ENCODE measurements around the gene SH2D3A. TPM values are rescaled to one million over a fixed set of nuclear protein-coding genes. Genes with fewer than 3 reads are reported as not detected.

Gene SH2D3A
- total RNA-seq, 3 donors from 2014 or later = 24.6 to 27.8 (median 27.4) TPM

DNA sequence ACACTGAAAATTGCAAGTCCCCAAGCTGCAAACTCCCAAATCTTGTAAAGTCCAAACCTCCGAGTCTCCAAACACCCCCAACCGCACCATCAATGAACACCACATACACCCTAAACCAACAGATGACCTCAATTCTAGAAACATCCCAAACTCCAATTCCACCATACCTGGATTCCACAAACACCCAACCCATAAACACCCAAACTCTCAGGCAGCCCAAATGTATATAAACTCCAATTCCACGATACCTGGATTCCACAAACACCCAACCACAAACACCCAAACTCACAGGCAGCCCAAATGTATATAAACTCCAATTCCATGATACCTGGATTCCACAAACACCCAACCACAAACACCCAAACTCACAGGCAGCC is 47.3 kb downstream of the SH2D3A start:
- H3K9me3 Mint-ChIP-seq = no peaks in the 10 kb centered on the region
- DNase-seq (no peak), ATAC-seq (no peak)
- H3K4me1 Mint-ChIP-seq (ENCODE audit: low read depth) = peaks cover 13% of the 10 kb centered on the region
- no peaks in the 10 kb centered on the region for H3K27me3 Mint-ChIP-seq (ENCODE audit: low read depth)
- H3K36me3 Mint-ChIP-seq (ENCODE audit: insufficient read depth) = no peaks in the 10 kb centered on the region
- H3K4me3 Mint-ChIP-seq = no peak overlapping the region

DNA sequence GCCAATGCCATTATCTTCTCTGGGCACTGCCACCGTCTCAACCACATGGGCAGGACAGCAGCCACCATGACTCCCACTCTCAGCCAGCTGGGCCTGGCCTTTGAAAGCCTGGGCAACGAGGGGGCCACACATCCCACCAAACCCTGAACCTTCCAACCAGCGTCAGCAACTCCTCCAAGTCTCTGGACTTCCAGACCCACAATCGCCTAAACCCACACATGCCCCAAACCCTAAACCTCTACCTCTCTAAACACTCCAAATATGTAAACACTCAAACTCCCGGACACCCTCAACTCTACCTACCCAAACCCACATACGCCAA is 47.7 kb downstream of the SH2D3A start:
- ATAC-seq (no peak), DNase-seq (no peak)
- Mint-ChIP-seq H3K9me3 (no peaks in the 10 kb centered on the region), H3K4me1 (ENCODE audit: low read depth) (peaks cover 11% of the 10 kb centered on the region), H3K36me3 (ENCODE audit: insufficient read depth) (no peaks in the 10 kb centered on the region), H3K4me3 (no peak overlapping the region), H3K27me3 (ENCODE audit: low read depth) (no peaks in the 10 kb centered on the region)

GRCh38 chr19:6718741-6719539 is 48.3 kb downstream of the SH2D3A start:
- no peaks in the 10 kb centered on the region for H3K36me3 Mint-ChIP-seq (ENCODE audit: insufficient read depth)
- H3K27me3 Mint-ChIP-seq (ENCODE audit: low read depth) = no peaks in the 10 kb centered on the region
- no peak overlapping the region for H3K4me3 Mint-ChIP-seq
- H3K4me1 Mint-ChIP-seq (ENCODE audit: low read depth) = peaks cover 11% of the 10 kb centered on the region
- no peaks in the 10 kb centered on the region for H3K9me3 Mint-ChIP-seq
- ATAC-seq (peak; percentile 77 to 81), DNase-seq (no peak)

- Mint-ChIP-seq H3K4me1 (ENCODE audit: low read depth) (peaks cover 9% of the 10 kb centered on the region), H3K9me3 (no peaks in the 10 kb centered on the region), H3K27me3 (ENCODE audit: low read depth) (no peaks in the 10 kb centered on the region), H3K4me3 (no peak overlapping the region), H3K36me3 (ENCODE audit: insufficient read depth) (no peaks in the 10 kb centered on the region)
- DNase-seq (no peak), ATAC-seq (peak in 1 of 2 donors; percentile 35)
Measured at GRCh38 chr19:6718111-6718740, 49.0 kb downstream of the SH2D3A start.

DNA sequence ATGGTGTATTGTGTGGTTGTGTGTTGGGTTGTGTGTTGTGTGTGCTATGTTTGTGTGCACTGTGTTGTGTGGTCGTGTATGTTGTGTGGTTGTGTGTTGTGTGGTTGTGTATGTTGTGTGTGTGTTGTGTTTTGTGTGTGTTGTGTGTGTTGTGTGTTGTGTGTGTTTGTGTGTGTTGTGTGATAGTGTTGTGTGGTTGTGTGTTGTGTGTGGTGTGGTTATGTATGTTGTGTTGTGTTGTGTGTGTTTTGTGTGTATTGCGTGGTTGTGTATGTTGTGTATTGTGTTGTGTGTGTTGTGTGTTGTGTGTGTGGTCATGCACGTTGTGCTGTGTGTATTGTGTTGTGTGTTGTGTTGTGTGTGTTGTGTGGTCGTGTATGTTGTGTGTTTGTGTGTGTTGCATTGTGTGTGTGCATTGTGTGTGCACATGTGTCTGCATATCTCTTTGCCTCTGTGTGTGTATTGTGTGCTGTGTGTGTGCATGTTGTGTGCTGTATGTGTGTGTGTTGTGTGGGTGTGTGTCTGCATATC is 49.7 kb downstream of the SH2D3A start:
- Mint-ChIP-seq H3K27me3 (ENCODE audit: low read depth) (peaks cover 1% of the 10 kb centered on the region), H3K36me3 (ENCODE audit: insufficient read depth) (no peaks in the 10 kb centered on the region), H3K4me3 (no peak overlapping the region), H3K4me1 (ENCODE audit: low read depth) (peaks cover 8% of the 10 kb centered on the region), H3K9me3 (no peaks in the 10 kb centered on the region)
- no peak for DNase-seq
- no peak for ATAC-seq

DNA sequence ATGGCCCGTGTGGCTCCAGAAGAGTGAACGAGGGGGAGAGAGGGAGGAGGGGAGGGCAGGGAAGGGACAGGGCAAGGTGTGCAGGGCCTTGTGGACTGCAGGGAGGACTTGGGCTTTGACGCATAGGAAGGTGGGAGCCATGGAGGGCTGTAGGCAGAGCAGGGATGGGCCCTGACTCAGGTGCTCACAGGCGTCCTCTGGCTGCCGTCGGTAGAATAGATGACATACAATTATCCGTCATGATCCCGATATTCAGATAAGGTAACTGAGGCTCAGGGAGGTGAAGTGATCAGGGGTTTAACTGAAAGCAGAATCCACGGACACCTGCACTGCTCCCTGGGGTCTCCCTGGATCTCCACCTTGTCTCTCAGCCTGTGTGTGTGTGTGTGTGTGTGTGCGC is 50.2 kb downstream of the SH2D3A start:
- Mint-ChIP-seq H3K36me3 (ENCODE audit: insufficient read depth) (no peaks in the 10 kb centered on the region), H3K4me3 (no peak overlapping the region), H3K27me3 (ENCODE audit: low read depth) (peaks cover 2% of the 10 kb centered on the region), H3K9me3 (no peaks in the 10 kb centered on the region), H3K4me1 (ENCODE audit: low read depth) (peaks cover 6% of the 10 kb centered on the region)
- DNase-seq (no peak), ATAC-seq (no peak)

GRCh38 chr19:6716610-6716970 is 50.6 kb downstream of the SH2D3A start:
- Mint-ChIP-seq H3K4me3 (no peak overlapping the region), H3K9me3 (no peaks in the 10 kb centered on the region), H3K4me1 (ENCODE audit: low read depth) (peaks cover 3% of the 10 kb centered on the region), H3K36me3 (ENCODE audit: insufficient read depth) (no peaks in the 10 kb centered on the region), H3K27me3 (ENCODE audit: low read depth) (peaks cover 4% of the 10 kb centered on the region)
- DNase-seq (no peak), ATAC-seq (no peak)

DNA sequence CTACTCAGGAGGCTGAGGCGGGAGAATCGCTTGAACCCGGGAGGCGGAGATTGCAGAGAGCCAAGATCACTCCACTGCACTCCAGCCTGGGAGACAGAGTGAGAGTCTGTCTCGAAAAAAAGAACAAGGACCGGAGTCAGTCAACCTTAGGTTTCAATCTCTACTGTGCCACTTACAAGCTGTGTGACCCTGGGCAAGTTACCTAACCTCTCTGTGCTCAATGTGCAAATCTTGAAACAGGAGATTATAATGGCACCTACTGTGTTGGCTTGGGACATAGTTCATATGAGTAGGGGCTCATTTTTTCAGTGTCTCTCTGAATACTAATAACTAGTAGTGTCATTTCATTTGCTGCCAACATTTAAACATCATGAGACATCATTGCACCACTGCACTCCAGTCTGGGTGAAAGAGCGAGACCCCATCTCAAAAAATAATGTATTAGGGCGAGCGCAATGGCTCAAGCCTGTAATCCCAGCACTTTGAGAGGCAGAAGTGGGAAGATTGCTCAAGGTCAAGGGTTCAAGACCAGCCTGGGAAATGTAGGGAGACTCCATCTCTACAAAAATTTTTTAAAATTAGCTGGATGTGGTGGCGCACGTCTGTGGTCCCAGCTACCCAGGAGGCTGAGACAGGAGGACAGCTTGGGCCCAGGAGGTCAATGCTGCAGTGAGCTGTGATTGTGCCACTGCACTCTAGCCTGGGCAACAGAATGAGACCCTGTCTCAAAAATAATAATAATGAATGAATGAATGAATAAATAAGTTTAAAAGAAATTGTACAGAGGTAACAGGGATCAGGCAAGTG is 52.3 kb downstream of the SH2D3A start:
- no peaks in the 10 kb centered on the region for H3K36me3 Mint-ChIP-seq (ENCODE audit: insufficient read depth)
- DNase-seq = no peak
- peaks cover 10% of the 10 kb centered on the region for H3K4me1 Mint-ChIP-seq (ENCODE audit: low read depth)
- H3K27me3 Mint-ChIP-seq (ENCODE audit: low read depth) = peaks cover 19% of the 10 kb centered on the region
- no peak for ATAC-seq
- no peak overlapping the region for H3K4me3 Mint-ChIP-seq
- no peaks in the 10 kb centered on the region for H3K9me3 Mint-ChIP-seq

GRCh38 chr19:6713773-6714692 is 53.2 kb downstream of the SH2D3A start:
- no peak overlapping the region for H3K4me3 Mint-ChIP-seq
- peaks cover 10% of the 10 kb centered on the region for H3K4me1 Mint-ChIP-seq (ENCODE audit: low read depth)
- DNase-seq (no peak), ATAC-seq (no peak)
- H3K9me3 Mint-ChIP-seq = no peaks in the 10 kb centered on the region
- peaks cover 27% of the 10 kb centered on the region for H3K27me3 Mint-ChIP-seq (ENCODE audit: low read depth)
- no peaks in the 10 kb centered on the region for H3K36me3 Mint-ChIP-seq (ENCODE audit: insufficient read depth)

DNA sequence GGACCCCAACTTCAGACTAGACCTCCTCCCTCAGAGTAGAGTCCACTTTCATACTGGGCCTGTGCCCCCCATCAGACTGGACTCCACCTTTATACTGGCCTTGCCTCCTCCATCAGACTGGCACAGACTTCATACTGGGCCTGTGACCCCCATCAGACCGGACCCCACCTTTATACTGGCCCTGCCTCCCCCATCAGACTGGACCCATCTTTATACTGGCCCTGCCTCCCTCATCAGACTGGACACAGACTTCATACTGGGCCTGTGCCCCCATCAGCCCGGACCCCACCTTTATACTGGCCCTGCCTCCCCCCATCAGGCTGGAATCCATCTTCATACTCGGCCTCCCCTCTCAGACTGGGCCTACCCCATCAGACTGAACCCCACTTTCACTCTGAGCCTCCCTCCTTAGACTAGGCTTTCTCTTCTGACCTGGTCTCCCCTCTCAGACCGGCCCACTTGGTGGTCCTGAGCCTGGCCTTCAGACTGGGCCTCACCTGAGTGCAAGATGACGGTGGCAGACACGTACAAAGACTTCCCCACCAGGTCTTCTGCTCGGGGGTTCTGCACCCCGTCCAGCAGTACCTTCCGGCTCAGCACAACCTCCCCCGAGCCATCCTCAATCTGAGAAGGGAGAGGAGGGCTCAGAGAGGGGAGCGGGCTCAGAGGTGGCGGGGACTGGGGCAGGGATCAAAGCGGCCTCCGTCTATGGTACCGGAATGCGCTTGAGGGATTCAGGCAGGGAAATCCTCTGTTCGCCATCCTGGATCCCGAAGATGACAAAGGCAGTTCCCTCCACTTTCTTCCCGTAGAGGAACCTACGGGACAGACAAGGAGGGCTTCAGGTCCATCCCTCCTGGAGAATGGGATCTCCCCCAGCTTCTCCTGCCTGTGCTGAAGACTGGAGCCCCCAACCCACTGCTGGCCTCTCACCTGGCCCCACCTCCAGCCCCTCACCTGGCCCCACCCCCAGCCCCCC is 54.3 kb downstream of the SH2D3A start:
- H3K27me3 Mint-ChIP-seq (ENCODE audit: low read depth) = peaks cover 36% of the 10 kb centered on the region
- ATAC-seq = no peak

GRCh38 chr19:6712231-6712630 is 55.0 kb downstream of the SH2D3A start:
- Mint-ChIP-seq H3K4me3 (no peak overlapping the region), H3K4me1 (ENCODE audit: low read depth) (peaks cover 10% of the 10 kb centered on the region), H3K9me3 (no peaks in the 10 kb centered on the region), H3K27me3 (ENCODE audit: low read depth) (peaks cover 40% of the 10 kb centered on the region), H3K36me3 (ENCODE audit: insufficient read depth) (no peaks in the 10 kb centered on the region)
- ATAC-seq (no peak), DNase-seq (no peak)

More for the DNA sequence above, 54.3 kb downstream of the SH2D3A start:
- Mint-ChIP-seq H3K9me3 (no peaks in the 10 kb centered on the region), H3K4me3 (no peak overlapping the region), H3K36me3 (ENCODE audit: insufficient read depth) (no peaks in the 10 kb centered on the region), H3K4me1 (ENCODE audit: low read depth) (peaks cover 10% of the 10 kb centered on the region)
- DNase-seq = no peak

DNA sequence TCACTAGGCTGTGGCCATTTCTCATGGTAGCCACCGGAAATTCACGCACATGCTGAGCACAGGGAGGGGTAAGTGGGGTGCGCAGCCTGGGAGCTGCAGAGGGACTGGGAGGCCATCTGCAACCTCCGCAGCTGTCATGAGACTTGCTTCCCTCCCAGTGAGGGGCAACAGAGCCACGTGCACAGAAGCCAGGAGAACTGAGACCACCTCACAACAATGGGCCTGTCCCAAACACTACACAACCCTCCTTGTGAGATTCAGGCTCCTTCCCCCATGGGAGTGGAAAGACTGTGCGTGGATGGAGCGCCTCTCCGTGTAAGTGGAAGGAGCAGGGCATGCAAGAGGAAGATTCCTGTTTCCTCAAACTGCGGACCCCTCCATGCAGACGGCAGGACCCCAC is 55.6 kb downstream of the SH2D3A start:
- ATAC-seq (no peak), DNase-seq (no peak)
- Mint-ChIP-seq H3K9me3 (no peaks in the 10 kb centered on the region), H3K4me1 (ENCODE audit: low read depth) (peaks cover 10% of the 10 kb centered on the region), H3K36me3 (ENCODE audit: insufficient read depth) (no peaks in the 10 kb centered on the region), H3K4me3 (no peak overlapping the region), H3K27me3 (ENCODE audit: low read depth) (peaks cover 40% of the 10 kb centered on the region)

- Mint-ChIP-seq H3K4me3 (no peak overlapping the region), H3K4me1 (ENCODE audit: low read depth) (peaks cover 10% of the 10 kb centered on the region), H3K9me3 (no peaks in the 10 kb centered on the region), H3K27me3 (ENCODE audit: low read depth) (peaks cover 40% of the 10 kb centered on the region), H3K36me3 (ENCODE audit: insufficient read depth) (no peaks in the 10 kb centered on the region)
- ATAC-seq (no peak), DNase-seq (no peak)
Measured at GRCh38 chr19:6711078-6711361, 56.2 kb downstream of the SH2D3A start.

All from activated T-cell treated with anti-CD3 and anti-CD28 coated beads, Interleukin-2, amount 50 U/mL, for 4 hours (primary cell).